NCI-H1417 (cell line): ENCODE results near the gene BAHD1.
A peak's percentile ranks its signal among the peaks of the same experiment; 100 is the strongest.

Experiments
- DNase-seq, 3 experiments: peaks; one replicate each; lab custom pipeline; 2025; lab: John Stamatoyannopoulos, UW

BAHD1 gene

DNA sequence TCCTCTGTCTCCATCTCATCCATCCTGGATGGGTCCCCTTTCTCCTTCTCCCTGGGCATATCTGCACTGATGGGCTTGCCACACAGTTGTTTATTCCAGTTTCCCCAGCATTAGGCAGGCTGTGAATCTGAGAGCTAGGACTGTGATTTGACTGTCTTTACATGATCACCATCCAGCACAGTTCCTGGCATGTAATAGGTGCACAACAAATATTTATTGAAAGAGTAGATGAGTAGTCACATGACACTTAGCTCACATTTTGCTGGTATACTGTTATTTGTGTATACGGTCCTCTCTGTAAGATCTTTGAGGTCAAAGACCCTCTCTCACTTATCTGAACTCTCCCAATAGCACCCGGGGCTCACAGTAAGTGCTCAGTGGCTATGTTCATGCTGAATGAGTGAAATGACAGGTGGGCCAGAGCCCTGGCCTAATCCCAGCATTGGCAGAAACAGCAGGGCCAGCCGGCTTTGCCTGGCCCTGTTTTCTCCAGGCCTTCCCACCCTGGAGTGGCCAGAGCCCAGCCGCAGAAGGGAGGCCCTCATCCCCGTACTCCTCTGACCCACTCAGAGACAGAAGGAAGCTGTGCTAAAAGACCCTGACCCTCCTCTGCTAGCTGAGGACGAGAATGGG is 16.2 kb upstream of the BAHD1 start:
- no peak for DNase-seq

DNA sequence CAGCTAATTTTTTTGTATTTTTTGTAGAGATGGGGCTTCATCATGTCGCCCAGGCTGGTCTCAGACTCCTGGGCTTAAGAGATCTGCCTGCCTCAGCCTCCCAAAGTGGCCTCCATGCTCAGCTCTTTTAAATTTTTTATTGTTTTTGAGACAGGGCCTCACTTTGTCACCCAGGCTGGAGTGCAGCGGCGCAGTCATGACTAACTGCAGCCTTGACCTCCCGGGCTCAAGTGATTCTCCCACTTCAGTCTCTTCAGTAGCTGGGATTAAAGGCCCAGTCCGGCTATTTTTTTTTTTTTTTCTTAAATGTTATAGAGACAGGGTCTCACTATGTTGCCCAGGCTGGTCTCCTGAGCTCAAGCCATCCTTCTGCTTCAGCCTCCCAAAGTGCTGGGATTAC is 15.1 kb upstream of the BAHD1 start:
- DNase-seq = no peak

DNA sequence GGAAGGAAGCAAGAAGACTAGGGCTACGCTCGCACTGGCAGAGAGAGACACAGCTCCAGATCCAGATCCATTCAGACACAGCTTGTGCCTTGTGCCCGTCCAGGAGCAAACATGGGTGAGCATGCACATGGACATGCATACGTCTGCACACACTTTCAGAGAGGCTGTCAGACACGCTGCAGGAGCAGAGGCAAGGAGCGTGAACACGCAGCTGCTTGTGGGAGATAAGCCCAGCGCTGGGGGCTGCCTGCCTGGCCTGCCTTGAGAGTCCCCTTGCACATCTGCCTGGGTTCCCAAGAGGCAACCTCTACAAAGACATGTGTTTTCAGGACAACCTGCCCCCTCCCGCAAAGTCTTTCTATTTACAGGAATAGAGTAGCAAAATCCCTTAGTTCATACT is 13.6 kb upstream of the BAHD1 start:
- no peak for DNase-seq

DNA sequence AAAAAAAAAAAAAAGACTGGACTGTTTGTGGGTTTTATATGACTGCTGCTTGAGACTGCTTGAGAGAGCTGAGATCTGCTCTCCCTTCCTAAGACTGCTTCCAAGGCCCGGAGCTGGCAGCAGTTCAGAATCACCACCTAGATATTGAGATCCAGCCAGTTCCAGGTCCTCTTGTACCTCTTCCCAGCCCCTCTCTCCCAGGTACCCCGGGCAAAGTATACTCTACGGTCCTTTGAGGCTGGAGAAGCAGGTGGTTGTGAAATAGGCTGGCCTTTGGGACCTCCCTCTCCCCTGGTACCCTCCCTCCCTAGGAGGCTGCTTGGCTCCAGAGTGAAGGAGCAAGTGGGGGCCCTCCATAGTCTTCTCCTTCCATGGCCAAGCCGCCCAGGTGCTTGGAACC is 12.6 kb upstream of the BAHD1 start:
- no peak for DNase-seq

DNA sequence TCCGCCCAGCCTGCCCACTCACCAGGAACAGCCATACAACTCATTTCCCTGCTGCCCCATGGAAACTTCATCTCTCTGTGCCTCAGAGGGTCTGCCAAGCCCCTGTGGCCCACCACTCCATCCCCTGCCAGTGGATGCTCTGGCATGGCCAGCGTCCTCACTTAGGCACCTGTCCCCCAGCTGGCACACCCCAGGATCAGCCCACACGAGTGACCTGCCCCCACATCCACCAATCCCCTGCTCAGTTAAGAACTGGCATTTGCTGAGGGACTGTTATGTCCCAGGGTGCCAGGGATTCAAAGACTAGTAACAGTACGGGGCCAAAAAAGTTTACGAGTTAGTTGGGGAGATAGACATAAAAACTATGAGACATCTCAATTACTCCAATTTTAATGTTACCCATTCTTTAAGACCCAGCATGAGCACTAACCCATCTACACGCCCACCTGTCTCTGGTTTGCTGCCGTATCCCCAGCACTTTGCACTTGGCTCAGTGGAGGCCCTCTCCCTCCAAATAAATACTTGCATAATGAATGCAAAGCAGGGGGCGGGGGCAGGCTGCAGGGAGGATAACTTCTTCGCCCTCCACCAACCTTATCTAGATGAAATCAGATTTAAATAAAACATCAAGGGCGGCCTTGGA is 11.6 kb upstream of the BAHD1 start:
- no peak for DNase-seq

DNA sequence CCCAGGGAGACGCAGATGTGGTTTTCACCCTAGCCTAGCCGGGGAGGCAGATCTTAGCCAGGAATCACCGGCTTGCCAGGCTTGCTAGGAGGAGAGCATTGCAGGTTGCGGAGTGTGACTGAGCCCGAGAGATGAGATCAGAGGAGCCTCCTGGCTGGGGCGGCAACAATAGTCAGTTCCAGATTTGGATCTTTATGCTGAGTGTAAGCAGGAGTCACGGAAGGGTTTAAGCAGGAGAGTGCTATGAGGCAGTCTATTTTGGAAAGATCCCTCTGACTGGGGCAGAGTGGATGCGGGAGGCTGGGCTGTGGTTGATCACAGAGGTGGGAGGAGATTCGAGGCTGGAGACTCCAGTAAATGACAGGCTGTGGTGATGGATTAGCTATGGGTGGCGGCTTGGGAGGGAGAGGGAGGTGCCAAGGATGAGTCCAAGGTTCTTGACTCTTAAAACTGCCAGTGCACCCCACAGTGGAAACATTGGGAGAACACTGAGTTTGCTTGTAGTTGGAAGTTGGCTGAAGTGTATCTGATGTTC is 10.4 kb upstream of the BAHD1 start:
- peak in 2 of 3 experiments; percentile 1 to 4 for DNase-seq

DNA sequence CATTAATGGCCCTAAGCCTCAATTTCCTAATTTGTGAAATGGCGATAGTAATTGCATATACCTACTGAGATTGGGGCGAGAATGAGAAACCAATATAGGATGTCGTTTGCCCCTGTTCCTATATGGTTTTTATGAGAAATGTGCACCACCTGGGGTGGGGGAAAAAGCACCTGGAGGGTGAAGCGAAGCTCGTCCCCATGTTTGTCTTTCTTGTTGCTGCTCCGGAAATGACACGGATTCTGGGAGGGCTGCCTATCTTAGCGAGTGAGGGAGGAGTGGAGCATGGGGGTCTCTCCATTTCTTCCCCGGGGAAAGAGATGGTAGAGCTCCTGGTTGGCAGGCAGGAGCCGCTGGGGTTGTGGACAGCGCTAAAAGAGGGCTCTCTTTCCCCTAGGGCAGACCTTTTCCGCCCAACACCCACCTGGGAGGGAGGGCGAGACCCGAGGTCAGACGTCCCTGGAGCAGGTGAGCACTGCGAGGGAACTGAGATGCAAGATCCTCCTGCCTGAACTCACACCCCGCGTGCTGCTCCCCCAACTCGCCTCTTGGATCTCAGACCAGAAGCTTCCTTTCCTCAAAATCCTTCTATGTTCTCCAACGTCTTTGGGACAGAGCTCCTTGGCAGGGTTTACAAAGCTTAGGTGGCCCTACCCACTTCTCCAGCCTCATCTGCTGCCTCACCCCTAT is 5.6 kb upstream of the BAHD1 start:
- no peak for DNase-seq

DNA sequence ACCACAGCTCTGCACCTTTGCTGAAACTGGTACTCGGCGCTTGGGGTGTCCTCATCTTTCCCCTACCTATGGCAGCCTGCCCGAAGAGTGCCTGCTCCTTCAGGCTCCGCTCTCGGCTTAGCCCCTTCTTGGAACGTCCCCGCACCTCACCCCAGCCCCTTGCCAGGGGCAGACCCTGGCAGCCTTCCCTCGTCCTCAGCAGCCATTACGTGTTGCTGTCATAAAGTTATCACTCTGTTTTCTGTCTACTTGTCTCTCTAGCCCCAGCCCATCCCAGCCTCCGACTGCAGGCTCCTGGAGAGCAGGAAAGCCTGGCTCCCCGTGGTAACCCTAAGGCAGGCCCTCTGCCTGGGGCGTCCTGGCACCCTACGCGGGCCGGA is 5.1 kb upstream of the BAHD1 start:
- DNase-seq = peak in 1 of 3 experiments; percentile 39

DNA sequence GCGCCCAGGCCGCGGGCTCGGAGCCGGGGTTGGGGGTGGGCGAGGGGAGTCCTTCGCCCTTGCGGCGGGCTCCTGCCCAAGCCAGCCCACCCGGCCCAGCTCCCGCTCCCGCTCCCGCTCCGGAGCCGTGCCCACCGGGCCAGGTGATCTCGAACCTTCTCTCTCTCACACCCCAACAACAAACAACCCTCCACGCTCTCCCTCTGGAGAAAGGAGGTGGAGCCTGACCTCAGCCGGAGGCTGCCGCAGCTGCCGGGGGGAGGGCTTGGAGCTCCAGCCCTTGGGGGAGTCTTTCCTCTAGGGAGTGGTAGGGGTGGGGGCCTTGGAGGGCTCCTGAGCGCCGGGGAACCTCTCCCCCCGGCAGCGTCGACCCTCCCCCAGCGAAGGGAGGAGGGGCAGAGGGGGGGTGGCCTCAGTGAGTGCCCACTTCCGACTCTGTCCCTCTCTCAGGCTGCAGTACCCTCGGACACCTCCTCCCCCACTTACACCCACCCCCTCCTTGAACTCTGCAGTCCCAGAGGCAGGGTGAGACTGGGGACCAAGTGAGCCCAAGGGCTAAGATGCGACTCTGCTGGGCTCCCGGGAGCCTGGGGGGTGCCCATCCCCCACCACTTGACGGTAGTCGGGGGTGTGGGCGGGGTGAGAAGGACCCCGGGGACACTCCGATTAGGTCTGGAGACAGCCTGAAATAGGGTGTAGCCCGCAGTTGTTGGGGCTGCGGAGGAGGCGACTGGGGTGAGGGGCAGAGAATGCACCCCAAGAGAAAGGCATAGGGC is 4.4 kb upstream of the BAHD1 start:
- peak in 2 of 3 experiments; percentile 43 to 53 for DNase-seq

DNA sequence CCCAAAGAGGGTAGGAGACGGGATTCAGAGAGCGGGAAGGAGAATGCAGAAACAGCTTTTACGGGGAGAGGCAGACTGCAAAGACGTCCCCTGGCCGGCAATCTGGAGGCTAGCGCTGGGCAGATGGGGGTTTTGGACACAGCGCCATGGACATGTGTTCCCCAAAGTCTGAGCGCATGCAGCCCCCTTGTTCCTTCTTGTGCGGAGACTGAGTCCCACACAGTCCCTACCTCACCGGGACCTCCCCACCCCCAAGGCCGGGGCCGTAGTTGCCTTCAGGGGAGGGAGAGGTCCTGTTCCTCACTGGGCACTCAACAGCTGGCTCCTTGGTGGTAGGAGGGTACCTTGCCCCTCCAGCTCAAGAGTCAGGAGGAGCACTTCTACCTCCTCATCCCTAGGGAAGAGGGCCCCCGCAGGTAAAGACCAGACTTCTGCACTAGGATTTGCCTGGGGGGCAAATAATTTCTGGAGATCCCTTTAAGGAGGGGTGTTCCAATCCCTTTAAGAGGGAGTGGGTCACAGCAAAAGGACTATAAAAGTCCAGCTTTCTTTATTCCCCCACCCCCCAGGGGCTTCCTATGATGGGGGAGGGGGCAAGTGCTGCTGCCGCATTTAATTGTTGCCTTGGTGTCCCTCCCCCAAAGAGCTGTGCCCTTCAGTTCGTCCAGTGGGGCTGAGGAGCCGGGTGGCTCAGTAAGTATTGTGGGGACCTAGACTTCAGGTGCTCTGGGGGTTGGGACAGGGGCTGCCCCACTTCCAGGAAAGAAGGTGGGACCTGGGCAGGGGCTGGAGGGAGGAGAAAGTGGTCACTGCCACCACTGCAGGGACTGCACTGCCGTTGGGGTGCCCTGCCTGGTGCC is 3.6 kb upstream of the BAHD1 start:
- no peak for DNase-seq

DNA sequence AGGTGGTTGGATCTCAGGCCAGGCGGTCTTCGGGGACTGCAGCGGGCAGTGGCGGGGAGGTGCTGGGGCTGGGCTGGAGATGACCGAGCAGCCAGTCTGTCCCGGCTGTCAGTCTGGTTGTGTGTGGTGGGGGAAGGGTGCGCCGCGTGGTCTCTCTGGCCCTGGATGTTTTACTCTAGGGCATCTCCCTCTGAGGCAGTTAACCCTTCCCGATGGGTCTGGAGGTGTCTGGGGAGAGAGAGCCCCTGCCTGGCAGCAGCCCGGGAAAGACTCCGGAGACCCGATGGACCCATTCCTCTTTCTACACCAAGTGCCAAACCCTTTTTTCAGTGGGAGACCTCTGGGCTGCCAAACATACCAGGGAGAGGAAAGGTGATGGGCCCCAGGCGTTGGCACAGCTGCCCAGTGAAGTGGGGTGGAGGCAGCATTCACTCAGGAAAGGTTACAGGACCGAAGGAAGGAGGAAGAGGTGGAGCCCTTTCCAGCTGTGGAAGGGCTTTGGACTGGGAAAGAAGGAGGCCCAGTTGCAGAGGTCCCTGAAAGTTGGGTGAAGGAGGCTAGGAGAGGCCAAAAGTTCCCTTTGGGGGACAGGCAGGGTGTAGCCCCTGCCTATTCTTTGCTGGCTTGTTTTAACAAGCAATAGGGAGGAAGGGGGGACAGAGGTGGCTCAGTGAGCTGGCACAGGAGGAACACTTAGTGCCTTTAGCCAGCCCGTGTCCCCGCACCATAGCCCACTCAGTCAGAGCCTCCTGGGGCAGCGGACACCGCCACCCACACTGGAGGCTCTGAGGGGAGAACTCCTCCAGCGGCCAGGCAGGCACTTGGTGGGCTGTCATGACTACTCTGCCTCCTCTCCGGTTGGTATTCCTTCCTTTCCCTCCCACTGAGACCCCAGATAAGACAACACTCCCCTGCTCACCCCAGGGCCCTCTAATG is 2.7 kb upstream of the BAHD1 start:
- DNase-seq = no peak

DNA sequence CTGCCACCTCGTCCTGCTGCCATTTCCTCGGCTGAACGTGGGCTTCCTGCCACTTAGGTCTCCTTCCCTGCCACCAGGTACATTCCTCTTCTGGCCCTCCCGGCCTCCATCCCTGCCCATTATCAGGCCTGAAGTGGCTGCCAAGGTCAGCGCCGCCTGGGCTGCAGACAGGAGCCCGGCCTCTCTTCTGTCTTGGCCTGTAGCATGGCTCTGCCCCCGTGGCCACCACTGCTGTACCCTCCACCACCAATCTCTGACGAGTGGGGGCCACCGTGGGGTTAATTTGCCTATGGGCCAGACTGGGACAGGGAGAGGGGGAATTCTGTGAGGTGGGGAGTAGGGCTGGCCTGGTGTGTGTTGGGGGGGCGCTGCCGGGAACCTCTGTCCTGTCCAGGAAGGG is 2.0 kb upstream of the BAHD1 start:
- no peak for DNase-seq

DNA sequence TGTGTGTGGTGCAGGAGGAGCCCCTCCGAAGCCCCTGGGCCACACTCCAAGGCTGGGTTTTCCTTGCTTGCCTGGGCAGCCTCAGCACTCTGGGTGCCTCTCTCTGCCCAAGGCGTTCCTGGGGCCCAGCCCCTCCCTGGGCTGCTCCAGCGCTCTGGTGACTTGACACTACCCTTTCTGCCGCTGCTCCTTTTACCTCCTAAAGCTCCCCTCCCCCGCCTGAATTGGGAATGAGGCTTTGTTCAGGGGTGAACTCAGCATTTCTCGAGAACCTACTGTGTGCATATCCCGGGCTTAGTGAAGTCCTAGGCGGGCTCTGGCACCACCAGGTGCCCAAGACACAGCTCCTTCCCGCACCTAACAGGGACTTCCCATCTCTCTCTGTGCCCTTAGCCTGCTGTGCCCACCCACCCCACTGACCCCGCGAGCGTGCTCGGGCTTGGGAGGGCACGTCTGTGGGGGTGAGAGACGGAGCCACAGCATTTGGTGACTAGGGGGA is 1.2 kb upstream of the BAHD1 start:
- peak; percentile 12 to 55 (median 54) for DNase-seq

DNA sequence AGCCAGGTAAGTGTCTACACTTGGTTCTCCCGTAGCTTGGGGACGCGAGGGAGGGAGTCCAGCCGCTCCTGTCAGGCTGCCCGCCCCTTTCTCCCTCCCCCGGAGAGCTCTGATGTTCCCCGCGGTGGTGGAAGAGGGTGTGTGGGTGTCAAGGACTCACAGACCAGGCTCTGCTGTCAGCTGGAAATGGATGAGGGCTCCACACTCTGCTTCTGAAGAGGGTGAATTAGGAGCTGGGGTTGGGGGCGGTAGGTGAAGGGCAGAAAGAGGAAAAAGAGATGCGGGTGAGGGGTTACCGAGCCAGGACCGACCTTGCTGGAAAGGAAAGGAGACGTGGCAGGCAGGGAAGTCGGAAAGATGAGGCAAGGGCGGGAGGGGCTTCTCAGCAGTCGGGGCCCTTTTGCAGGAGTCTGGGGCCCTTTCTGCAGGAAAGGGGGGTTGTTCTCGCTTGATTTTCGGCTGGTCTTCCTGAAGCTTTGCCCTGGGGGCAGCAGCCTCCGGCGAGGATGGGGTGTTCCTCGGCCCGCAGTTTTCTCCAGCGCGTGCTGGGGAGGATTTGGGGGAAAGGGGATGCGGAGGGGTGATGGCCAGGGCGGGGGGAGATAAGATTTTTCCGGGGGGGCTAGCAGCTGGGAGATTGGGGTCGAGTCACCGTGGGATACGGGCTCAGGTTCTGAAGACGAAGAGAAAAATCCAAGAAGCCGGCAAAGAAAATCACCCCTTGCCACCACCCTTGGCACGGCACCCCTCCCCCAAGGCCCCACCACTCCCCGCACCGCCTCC is 602 bp upstream of the BAHD1 start:
- peak; percentile 34 to 57 (median 55) for DNase-seq

DNA sequence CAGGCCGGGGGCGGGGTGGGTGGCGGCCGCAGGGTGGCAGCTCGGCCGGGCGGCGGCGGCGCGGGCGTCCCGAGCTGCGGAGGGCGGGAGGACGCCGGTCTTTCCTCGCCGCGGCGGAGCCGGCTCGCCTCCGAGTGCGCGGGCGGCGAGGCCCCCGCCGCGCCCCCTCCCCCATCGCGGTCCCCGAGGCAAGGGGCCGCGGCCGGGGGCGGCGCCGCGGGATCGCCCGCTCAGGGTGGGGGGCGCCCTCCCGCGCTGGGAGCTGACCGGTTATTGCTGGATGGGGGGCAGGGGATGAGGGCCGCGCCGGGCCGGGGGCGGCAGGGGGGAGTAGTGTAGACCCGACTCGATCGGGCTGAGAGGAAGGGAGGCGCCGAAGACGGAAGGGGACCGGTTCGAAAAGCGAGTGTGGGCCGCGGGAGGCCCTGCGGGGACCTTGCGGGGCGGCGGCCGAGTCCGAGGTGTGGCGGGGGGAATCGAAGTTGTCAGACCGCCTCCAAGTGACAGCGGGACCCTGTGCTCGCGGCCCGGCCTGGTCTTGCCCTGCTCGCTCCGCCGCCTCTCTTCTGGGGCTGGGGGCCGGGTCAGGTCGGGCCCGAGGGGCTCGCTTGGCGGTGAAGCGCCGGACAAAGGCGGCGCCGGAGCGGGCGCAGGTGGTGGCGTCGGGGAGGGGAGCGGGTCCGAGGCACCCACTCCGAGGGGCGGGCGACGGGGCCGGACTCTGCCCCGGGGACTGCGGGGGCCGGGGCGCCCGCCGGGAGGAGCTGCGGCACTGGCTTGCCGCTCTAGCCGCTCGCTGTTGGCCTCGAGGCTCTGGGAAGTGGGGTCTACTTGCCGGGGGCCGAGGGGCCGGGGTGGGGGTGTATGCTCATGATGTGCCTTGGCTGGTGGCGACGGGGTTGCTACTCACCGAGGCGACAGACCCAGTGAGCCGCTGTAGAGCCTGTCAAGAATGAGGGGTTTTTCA is 1.1 kb downstream of the BAHD1 start:
- DNase-seq = peak in 2 of 3 experiments; percentile 41 to 45

DNA sequence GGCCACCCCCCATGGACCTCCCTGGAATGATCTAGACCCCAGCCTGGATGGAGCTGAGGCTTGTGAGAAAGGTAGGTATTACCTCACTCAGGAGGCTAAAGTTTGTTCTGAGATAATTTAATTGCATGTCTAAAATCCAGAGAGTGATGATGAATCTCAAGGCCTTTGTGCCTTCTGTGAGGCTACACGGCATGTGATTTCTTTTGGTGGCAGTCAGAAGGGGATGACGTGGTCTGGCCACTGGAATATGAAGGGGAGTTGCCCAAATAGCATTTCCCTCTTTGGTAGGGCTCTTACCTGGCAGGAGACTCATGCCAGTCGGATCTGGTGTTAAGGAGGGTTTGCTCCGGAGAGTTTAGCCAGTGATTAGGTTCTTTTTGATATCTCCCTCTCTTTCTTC is 2.5 kb downstream of the BAHD1 start:
- no peak for DNase-seq

DNA sequence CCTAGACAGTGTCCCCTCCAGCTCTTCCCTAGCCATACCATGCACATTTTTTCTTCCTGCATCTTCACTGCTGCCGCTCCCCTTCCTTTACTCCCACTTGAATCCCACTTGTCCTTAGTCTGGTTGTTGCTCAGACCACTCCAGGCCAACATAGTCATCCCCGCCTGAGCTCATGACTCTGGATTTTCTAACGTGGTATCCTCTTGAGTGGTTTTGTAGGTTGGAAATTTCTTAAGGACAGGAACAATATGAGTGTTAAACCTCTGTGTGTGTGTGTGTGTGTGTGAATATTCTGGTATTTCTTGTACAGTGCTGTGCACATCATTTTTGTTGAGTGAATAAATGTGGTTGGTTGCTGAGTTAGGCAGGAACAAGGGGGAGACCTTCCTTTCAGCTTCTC is 3.1 kb downstream of the BAHD1 start:
- no peak for DNase-seq

DNA sequence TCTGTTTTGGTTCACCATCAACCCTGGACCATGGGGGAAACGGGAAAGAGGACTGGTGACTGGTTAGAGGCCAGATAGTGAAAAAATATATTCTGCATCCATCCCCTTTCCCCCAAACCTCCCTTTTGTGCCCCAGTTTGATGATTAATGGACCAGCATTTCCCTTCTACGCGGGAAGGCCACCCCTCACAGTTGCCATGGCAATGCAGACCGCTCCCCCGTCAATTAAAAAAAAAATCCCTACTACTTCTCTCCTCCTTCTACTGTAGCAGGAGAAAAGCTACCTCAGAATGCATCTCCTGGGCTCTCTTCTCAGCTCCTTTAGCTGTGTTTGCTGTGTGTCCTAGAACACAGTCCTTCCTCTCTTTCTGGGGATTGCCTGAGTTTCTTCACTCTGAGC is 4.0 kb downstream of the BAHD1 start:
- no peak for DNase-seq
